Stomach (tissue), 4 donors: ENCODE data around the gene HSPB6.

Experiments used
- CTCF ChIP-seq, 7 experiments: fragments of 450-650 bp in 4 of 7; fragments of 200-600 bp in 3 of 7; sonication (generic) in 3 of 7; IDR thresholded peaks; one replicate each; pipeline ENCODE4 v1.5.1; 2016 to 2019; ENCODE audit warnings: antibody characterized with exemption in 7 of 7, control low read depth in 2 of 7, mild to moderate bottlenecking in 1 of 7
- POLR2A ChIP-seq, 4 donors: fragments of 450-650 bp; IDR thresholded peaks; one replicate each; pipeline ENCODE4 v1.6.1; 2016; ENCODE audit warnings: antibody characterized with exemption in 4 of 4, control low read depth in 2 of 4, mild to moderate bottlenecking in 1 of 4, moderate library complexity in 1 of 4
- POLR2AphosphoS5 ChIP-seq, 3 donors: sonication (generic); formaldehyde crosslinking; IDR thresholded peaks; one replicate each; pipeline ENCODE4 v1.6.1; 2016; ENCODE audit warnings: antibody characterized with exemption in 3 of 3

GRCh38 chr19:35715981-35716800, 40.6 kb downstream of the HSPB6 start:
- no peak for TF ChIP-seq POLR2A (IDR thresholded peaks at IDR 0.05)
- no peak for TF ChIP-seq CTCF (IDR thresholded peaks at IDR 0.05)
- no peak for TF ChIP-seq POLR2AphosphoS5 (IDR thresholded peaks at IDR 0.05)
